Duodenal mucosa (tissue), 2 donors: ENCODE data around the gene BNC2.

Source experiments
- H3K27ac ChIP-seq: one replicate; pipeline ENCODE4 v1.7.0; 2013; ENCODE audit warnings: low read depth, low read length
- H3K27me3 ChIP-seq, 2 donors: one replicate each; pipeline ENCODE4 v1.7.0; 2013; ENCODE audit warnings: low read length in 2 of 2, control low read depth in 1 of 2; ENCODE audit not compliant: insufficient read depth in 2 of 2, control insufficient read depth in 1 of 2
- H3K36me3 ChIP-seq, 2 donors: one replicate each; pipeline ENCODE4 v1.7.0; 2013; ENCODE audit warnings: low read length in 2 of 2, control low read depth in 1 of 2; ENCODE audit not compliant: insufficient read depth in 2 of 2, control insufficient read depth in 1 of 2
- H3K4me1 ChIP-seq, 2 donors: one replicate each; pipeline ENCODE4 v1.7.0; 2013; ENCODE audit warnings: low read length in 2 of 2, control low read depth in 1 of 2; ENCODE audit not compliant: insufficient read depth in 2 of 2, control insufficient read depth in 1 of 2
- H3K4me3 ChIP-seq, 2 donors: one replicate each; pipeline ENCODE4 v1.7.0; 2013; ENCODE audit warnings: low read length in 2 of 2, low read depth in 1 of 2
- H3K9ac ChIP-seq, 2 donors: one replicate each; pipeline ENCODE4 v1.7.0; 2013; ENCODE audit warnings: low read length in 2 of 2, low read depth in 1 of 2
- H3K9me3 ChIP-seq, 2 donors: one replicate each; pipeline ENCODE4 v1.7.0; 2013; ENCODE audit warnings: low read length in 2 of 2, control low read depth in 1 of 2; ENCODE audit not compliant: control insufficient read depth in 1 of 2

The BNC2 gene

GRCh38 chr9:16653491-16654399 lies 216.7 kb downstream of the BNC2 start:
- H3K36me3 ChIP-seq = no peaks in the 10 kb centered on the region
- H3K27me3 ChIP-seq = no peaks in the 10 kb centered on the region
- H3K4me3 ChIP-seq = peak overlapping the region; percentile 14 to 26
- H3K27ac ChIP-seq = no peak overlapping the region
- no peak overlapping the region for H3K9ac ChIP-seq
- H3K9me3 ChIP-seq = no peaks in the 10 kb centered on the region
- H3K4me1 ChIP-seq = no peaks in the 10 kb centered on the region

GRCh38 chr9:16652582-16652981 lies 217.9 kb downstream of the BNC2 start:
- no peaks in the 10 kb centered on the region for H3K36me3 ChIP-seq
- H3K9ac ChIP-seq = no peak overlapping the region

GRCh38 chr9:16651446-16651964 lies 219.0 kb downstream of the BNC2 start:
- H3K27me3 ChIP-seq = no peaks in the 10 kb centered on the region
- no peak overlapping the region for H3K9ac ChIP-seq
- no peaks in the 10 kb centered on the region for H3K4me1 ChIP-seq
- no peak overlapping the region for H3K4me3 ChIP-seq
- no peak overlapping the region for H3K27ac ChIP-seq
- no peaks in the 10 kb centered on the region for H3K36me3 ChIP-seq
- no peaks in the 10 kb centered on the region for H3K9me3 ChIP-seq

More at GRCh38 chr9:16652582-16652981, 217.9 kb downstream of the BNC2 start:
- Histone ChIP-seq H3K4me1 (no peaks in the 10 kb centered on the region), H3K9me3 (no peaks in the 10 kb centered on the region), H3K4me3 (no peak overlapping the region), H3K27me3 (no peaks in the 10 kb centered on the region), H3K27ac (no peak overlapping the region)

GRCh38 chr9:16645970-16646369 lies 224.5 kb downstream of the BNC2 start:
- Histone ChIP-seq H3K9me3 (no peaks in the 10 kb centered on the region), H3K36me3 (no peaks in the 10 kb centered on the region), H3K27me3 (no peaks in the 10 kb centered on the region), H3K4me3 (no peak overlapping the region), H3K9ac (no peak overlapping the region), H3K27ac (no peak overlapping the region), H3K4me1 (no peaks in the 10 kb centered on the region)

- Histone ChIP-seq H3K4me1 (no peaks in the 10 kb centered on the region), H3K27ac (no peak overlapping the region), H3K9ac (no peak overlapping the region), H3K36me3 (no peaks in the 10 kb centered on the region), H3K4me3 (no peak overlapping the region), H3K9me3 (no peaks in the 10 kb centered on the region), H3K27me3 (no peaks in the 10 kb centered on the region)
Measured at GRCh38 chr9:16642421-16643109, 227.9 kb downstream of the BNC2 start.

GRCh38 chr9:16640649-16641048 lies 229.8 kb downstream of the BNC2 start:
- H3K9ac ChIP-seq = no peak overlapping the region
- H3K36me3 ChIP-seq = no peaks in the 10 kb centered on the region
- H3K9me3 ChIP-seq = no peaks in the 10 kb centered on the region
- H3K4me1 ChIP-seq = no peaks in the 10 kb centered on the region
- H3K4me3 ChIP-seq = no peak overlapping the region
- H3K27ac ChIP-seq = no peak overlapping the region
- H3K27me3 ChIP-seq = no peaks in the 10 kb centered on the region

GRCh38 chr9:16639644-16640043 lies 230.8 kb downstream of the BNC2 start:
- no peaks in the 10 kb centered on the region for H3K27me3 ChIP-seq
- no peaks in the 10 kb centered on the region for H3K36me3 ChIP-seq
- H3K4me3 ChIP-seq = no peak overlapping the region

GRCh38 chr9:16637911-16638310 lies 232.6 kb downstream of the BNC2 start:
- no peaks in the 10 kb centered on the region for H3K36me3 ChIP-seq
- H3K27me3 ChIP-seq = no peaks in the 10 kb centered on the region
- no peak overlapping the region for H3K4me3 ChIP-seq
- no peak overlapping the region for H3K27ac ChIP-seq
- H3K9ac ChIP-seq = no peak overlapping the region
- no peaks in the 10 kb centered on the region for H3K9me3 ChIP-seq
- no peaks in the 10 kb centered on the region for H3K4me1 ChIP-seq

More at GRCh38 chr9:16639644-16640043, 230.8 kb downstream of the BNC2 start:
- H3K9ac ChIP-seq = no peak overlapping the region
- H3K27ac ChIP-seq = no peak overlapping the region
- no peaks in the 10 kb centered on the region for H3K4me1 ChIP-seq
- no peaks in the 10 kb centered on the region for H3K9me3 ChIP-seq

GRCh38 chr9:16637218-16637617 lies 233.3 kb downstream of the BNC2 start:
- H3K27ac ChIP-seq = no peak overlapping the region
- no peaks in the 10 kb centered on the region for H3K9me3 ChIP-seq
- H3K36me3 ChIP-seq = no peaks in the 10 kb centered on the region
- no peaks in the 10 kb centered on the region for H3K4me1 ChIP-seq
- no peak overlapping the region for H3K9ac ChIP-seq
- H3K4me3 ChIP-seq = no peak overlapping the region
- H3K27me3 ChIP-seq = no peaks in the 10 kb centered on the region

- H3K9me3 ChIP-seq = no peaks in the 10 kb centered on the region
- H3K36me3 ChIP-seq = no peaks in the 10 kb centered on the region
- no peak overlapping the region for H3K9ac ChIP-seq
- no peak overlapping the region for H3K4me3 ChIP-seq
- no peaks in the 10 kb centered on the region for H3K27me3 ChIP-seq
- no peak overlapping the region for H3K27ac ChIP-seq
- H3K4me1 ChIP-seq = no peaks in the 10 kb centered on the region
Measured at GRCh38 chr9:16633794-16634193, 236.7 kb downstream of the BNC2 start.
